Nephron progenitor cell (in vitro differentiated cells): ENCODE measurements around the gene RPTOR.

Experiments
- DNase-seq: peaks from one replicate; pipeline ENCODE4 v3.0.0; 2021
- H3K27ac Mint-ChIP-seq: 2 replicates; pipeline ENCODE4 v1.8.0; 2021; ENCODE audit warnings: mild to moderate bottlenecking, moderate library complexity, mixed read lengths
- H3K27me3 Mint-ChIP-seq: 2 replicates; pipeline ENCODE4 v1.8.0; 2021; ENCODE audit warnings: mild to moderate bottlenecking, low read depth, mixed read lengths; ENCODE audit not compliant: poor library complexity
- H3K36me3 Mint-ChIP-seq: 2 replicates; pipeline ENCODE4 v1.8.0; 2021; ENCODE audit warnings: low read depth, mixed read lengths
- H3K4me1 Mint-ChIP-seq: 2 replicates; pipeline ENCODE4 v1.8.0; 2021; ENCODE audit warnings: mixed read lengths
- H3K4me3 Mint-ChIP-seq: 2 replicates; pipeline ENCODE4 v1.8.0; 2021; ENCODE audit warnings: mild to moderate bottlenecking, moderate library complexity, mixed read lengths
- H3K9me3 Mint-ChIP-seq: 2 replicates; pipeline ENCODE4 v1.8.0; 2021; ENCODE audit warnings: mild to moderate bottlenecking, moderate library complexity, mixed read lengths
- TF ChIP-seq, protein P1 (sequence below): fragments of 200-600 bp; sonication (generic); IDR thresholded peaks from 2 replicates; pipeline ENCODE4 v1.5.0; 2021; ENCODE audit warnings: antibody characterized with exemption

The RPTOR gene

DNA sequence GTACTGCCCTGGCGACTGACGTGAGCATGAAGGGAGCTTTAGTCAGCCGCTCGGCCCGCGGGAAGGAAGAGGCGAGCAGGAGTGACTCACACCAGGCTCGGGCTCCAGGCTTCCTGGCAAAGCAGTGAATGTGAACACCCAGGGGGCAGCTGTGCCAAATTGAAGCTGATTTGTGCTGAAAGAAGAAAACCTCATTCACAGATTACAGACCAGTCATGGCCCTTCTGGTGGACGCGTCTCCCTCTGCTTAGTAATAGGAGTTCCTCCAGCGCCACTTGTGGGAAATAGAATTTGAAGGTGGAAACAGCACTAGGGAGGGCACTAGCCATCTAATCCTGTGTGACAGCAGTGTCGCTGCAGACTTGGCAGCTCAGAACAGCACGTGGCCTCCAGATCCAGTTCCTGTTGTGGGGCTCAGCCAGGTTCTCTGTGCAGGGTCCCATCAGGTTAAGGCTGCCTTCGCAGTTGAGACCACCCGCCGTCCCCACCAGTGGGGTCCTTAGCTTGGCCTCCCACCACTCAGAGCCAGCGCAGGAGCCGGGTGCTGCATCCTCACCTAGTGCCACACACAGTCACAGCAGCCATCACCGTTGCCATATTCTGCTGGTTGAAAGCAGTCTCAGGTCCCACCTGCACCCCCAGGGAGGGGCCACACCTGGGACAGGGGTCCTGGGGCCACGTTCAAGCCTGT, 282.5 kb downstream of the RPTOR start:
- Mint-ChIP-seq H3K4me1 (peaks cover 35% of the 10 kb centered on the region), H3K27ac (no peak overlapping the region), H3K4me3 (no peak overlapping the region), H3K9me3 (peaks cover 3% of the 10 kb centered on the region), H3K27me3 (peaks cover 15% of the 10 kb centered on the region), H3K36me3 (peaks cover 52% of the 10 kb centered on the region)
- TF ChIP-seq, protein P1, sequence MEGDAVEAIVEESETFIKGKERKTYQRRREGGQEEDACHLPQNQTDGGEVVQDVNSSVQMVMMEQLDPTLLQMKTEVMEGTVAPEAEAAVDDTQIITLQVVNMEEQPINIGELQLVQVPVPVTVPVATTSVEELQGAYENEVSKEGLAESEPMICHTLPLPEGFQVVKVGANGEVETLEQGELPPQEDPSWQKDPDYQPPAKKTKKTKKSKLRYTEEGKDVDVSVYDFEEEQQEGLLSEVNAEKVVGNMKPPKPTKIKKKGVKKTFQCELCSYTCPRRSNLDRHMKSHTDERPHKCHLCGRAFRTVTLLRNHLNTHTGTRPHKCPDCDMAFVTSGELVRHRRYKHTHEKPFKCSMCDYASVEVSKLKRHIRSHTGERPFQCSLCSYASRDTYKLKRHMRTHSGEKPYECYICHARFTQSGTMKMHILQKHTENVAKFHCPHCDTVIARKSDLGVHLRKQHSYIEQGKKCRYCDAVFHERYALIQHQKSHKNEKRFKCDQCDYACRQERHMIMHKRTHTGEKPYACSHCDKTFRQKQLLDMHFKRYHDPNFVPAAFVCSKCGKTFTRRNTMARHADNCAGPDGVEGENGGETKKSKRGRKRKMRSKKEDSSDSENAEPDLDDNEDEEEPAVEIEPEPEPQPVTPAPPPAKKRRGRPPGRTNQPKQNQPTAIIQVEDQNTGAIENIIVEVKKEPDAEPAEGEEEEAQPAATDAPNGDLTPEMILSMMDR, result no peak
- DNase-seq, result no peak

GRCh38 chr17:80827646-80828643, 283.3 kb downstream of the RPTOR start:
- peak; percentile 30 for DNase-seq
- Mint-ChIP-seq H3K27me3 (peaks cover 15% of the 10 kb centered on the region), H3K4me1 (peaks cover 35% of the 10 kb centered on the region), H3K27ac (no peak overlapping the region), H3K4me3 (no peak overlapping the region), H3K9me3 (peaks cover 3% of the 10 kb centered on the region), H3K36me3 (peaks cover 44% of the 10 kb centered on the region)
- TF ChIP-seq, protein P1, result no peak

- no peak overlapping the region for H3K27ac Mint-ChIP-seq
- TF ChIP-seq, protein P1, result no peak
- H3K9me3 Mint-ChIP-seq, result peaks cover 3% of the 10 kb centered on the region
- peaks cover 32% of the 10 kb centered on the region for H3K36me3 Mint-ChIP-seq
- peaks cover 19% of the 10 kb centered on the region for H3K27me3 Mint-ChIP-seq
- no peak overlapping the region for H3K4me3 Mint-ChIP-seq
- peaks cover 39% of the 10 kb centered on the region for H3K4me1 Mint-ChIP-seq
- DNase-seq, result no peak
Measured at GRCh38 chr17:80829166-80829813, 284.7 kb downstream of the RPTOR start.

GRCh38 chr17:80830020-80830780, 285.6 kb downstream of the RPTOR start:
- no peak overlapping the region for H3K4me3 Mint-ChIP-seq
- TF ChIP-seq, protein P1, result no peak

GRCh38 chr17:80831491-80831890, 286.9 kb downstream of the RPTOR start:
- Mint-ChIP-seq H3K4me1 (peaks cover 61% of the 10 kb centered on the region), H3K27me3 (peaks cover 19% of the 10 kb centered on the region), H3K4me3 (no peak overlapping the region), H3K9me3 (peaks cover 3% of the 10 kb centered on the region), H3K27ac (peak overlapping the region; percentile 18), H3K36me3 (peaks cover 28% of the 10 kb centered on the region)
- no peak for DNase-seq
- TF ChIP-seq, protein P1, result no peak

More at GRCh38 chr17:80830020-80830780, 285.6 kb downstream of the RPTOR start:
- no peak overlapping the region for H3K27ac Mint-ChIP-seq
- H3K27me3 Mint-ChIP-seq, result peaks cover 19% of the 10 kb centered on the region
- peaks cover 28% of the 10 kb centered on the region for H3K36me3 Mint-ChIP-seq
- peaks cover 48% of the 10 kb centered on the region for H3K4me1 Mint-ChIP-seq
- DNase-seq, result no peak
- H3K9me3 Mint-ChIP-seq, result peaks cover 3% of the 10 kb centered on the region
